HG03575 (cell line): ENCODE measurements around the gene NPFF.

ENCODE experiments used
- ATAC-seq: cut with Tn5 transposase; IDR thresholded peaks from one replicate; pipeline ENCODE4 v1.9.1; 2021; ENCODE audit not compliant: unreplicated experiment, insufficient number of reproducible peaks, low FRiP score; ENCODE audit errors: extremely low read depth

NPFF gene

DNA sequence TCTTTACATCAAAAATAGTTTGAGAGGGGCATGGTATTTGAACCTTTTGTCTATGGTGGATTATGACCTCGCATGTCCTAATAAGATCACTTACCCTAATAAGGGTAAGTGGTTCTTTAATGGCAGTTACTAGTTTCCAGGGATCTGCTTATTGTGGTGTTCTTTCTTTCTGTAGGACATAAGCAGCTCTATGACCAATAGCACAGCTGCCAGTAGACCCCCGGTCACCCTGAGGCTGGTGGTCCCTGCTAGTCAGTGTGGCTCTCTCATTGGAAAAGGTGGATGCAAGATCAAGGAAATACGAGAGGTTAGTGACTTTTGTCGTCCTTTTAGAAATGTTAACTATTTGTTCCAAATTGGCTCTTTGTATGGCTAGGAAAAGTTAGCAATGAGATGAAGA lies 48.2 kb downstream of the NPFF start:
- no peak for ATAC-seq
